ENCODE measurements around the gene GSTCD.

GSTCD gene

GRCh38 chr4:105780176-105780575, 71.6 kb downstream of the GSTCD start:
- no peak overlapping the region for H3K4me3 ChIP-seq (ENCODE audit: low read depth, low read length)
- TF ChIP-seq CTCF (IDR thresholded peaks at IDR 0.05; ENCODE audit: borderline replicate concordance, insufficient read depth, low read depth, low read length), result no peak

DNA sequence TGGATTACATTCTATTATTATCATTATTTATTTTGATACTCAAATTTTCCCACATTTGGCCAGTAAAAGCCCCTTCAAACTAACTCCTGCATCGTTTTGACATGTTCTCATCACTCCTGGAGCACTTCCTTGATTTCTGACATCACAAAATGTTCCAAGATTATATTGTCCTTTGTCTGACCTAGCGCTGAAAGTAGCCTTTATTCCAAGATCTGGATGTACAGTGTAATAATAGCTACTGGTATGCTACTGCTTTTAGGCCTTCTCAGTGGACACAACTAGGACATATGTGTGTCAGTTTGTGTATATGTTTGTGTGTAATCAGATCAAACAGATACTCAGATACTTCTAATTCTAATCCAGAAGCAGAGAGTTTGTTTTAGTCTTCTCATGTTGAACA, 76.2 kb downstream of the GSTCD start:
- no peak overlapping the region for H3K4me3 ChIP-seq (ENCODE audit: low read depth, low read length)
- TF ChIP-seq CTCF (IDR thresholded peaks at IDR 0.05; ENCODE audit: borderline replicate concordance, insufficient read depth, low read depth, low read length), result no peak

- no peak for TF ChIP-seq CTCF (IDR thresholded peaks at IDR 0.05; ENCODE audit: borderline replicate concordance, insufficient read depth, low read depth, low read length)
- no peak overlapping the region for H3K4me3 ChIP-seq (ENCODE audit: low read depth, low read length)
Measured at GRCh38 chr4:105785792-105786191, 77.2 kb downstream of the GSTCD start.

DNA sequence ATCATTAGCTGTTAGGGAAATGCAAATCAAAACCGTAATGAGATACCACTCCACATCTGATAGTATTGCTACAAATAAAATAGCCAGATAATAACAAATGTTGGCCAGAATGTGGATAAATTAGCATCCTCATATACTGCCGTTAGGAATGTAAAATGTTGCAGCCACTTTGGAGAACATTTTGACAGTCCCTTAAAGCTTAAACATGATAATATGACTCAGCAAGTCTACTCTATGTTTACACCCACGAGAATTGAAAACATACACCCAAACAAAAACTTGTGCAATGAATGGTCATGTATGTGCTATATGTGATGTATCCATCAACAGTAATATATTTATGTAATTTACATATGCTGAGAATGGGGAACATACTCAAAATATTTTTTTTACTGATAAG, 78.2 kb downstream of the GSTCD start:
- no peak overlapping the region for H3K4me3 ChIP-seq (ENCODE audit: low read depth, low read length)
- TF ChIP-seq CTCF (IDR thresholded peaks at IDR 0.05; ENCODE audit: borderline replicate concordance, insufficient read depth, low read depth, low read length), result no peak

- H3K4me3 ChIP-seq (ENCODE audit: low read depth, low read length), result no peak overlapping the region
- TF ChIP-seq CTCF (IDR thresholded peaks at IDR 0.05; ENCODE audit: borderline replicate concordance, insufficient read depth, low read depth, low read length), result no peak
Measured at GRCh38 chr4:105797225-105797624, 88.6 kb downstream of the GSTCD start.

GRCh38 chr4:105805501-105806120, 97.0 kb downstream of the GSTCD start:
- no peak overlapping the region for H3K4me3 ChIP-seq (ENCODE audit: low read depth, low read length)
- TF ChIP-seq CTCF (IDR thresholded peaks at IDR 0.05; ENCODE audit: borderline replicate concordance, insufficient read depth, low read depth, low read length), result no peak

DNA sequence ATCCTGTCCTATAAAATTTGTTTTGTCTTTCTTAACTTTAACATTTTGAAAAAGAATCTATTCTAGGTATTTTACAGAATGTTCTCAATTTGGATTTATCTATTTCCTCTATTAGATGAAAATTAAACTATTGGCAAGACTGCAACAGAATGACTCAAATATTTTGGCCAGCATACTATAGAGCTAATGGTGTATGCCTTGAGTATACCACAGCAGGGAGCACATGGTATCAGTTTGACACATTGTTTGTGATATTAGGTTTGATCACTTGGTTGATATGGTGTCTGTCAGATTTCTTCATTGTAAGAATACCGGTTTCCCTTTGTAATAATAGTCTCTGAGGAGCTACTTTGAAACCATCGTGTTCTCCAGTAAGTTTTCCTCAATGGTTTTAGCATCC, 98.9 kb downstream of the GSTCD start:
- H3K4me3 ChIP-seq (ENCODE audit: low read depth, low read length), result no peak overlapping the region
- TF ChIP-seq CTCF (IDR thresholded peaks at IDR 0.05; ENCODE audit: borderline replicate concordance, insufficient read depth, low read depth, low read length), result no peak

All from GM12875 (cell line).